ENCODE data around the gene TMEM190.

DNA sequence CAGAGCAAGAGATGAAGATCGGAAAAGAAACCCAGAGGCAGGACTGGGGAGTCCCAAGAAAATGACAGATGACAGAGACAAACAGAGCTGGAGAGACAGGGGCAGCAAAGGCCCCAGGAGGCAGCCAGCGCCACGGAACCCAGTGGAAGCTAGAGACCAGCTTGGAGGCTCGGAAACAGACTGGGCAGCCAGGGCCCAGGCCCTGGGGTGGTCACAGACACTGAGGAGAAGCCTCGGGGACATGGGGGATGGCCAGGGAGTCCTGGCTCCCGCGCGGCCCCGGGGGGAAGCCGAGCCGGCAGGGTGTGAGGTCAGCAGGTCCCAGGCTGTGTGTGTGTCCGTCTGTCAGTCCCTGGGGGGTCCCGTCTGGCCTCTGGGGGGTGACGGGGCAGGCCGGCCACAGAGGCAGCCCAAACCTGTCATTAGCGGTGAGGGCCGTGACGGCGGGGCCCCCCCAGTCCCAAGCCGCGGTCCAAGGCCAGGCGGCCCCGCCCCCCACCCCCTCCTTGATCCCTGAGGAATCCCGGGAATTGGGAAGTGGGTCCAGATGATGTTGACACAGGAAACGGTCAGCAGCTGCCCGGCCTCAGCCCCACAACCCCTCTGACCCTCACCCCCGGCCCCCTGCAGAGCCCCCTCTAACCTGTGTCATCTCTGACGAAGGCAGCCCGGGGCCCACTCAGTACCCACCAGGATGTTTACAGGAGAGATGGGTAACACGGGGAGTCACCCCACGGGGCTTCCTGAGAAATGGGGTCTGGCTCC lies 2.5 kb upstream of the TMEM190 start:
- TF ChIP-seq, protein P1, sequence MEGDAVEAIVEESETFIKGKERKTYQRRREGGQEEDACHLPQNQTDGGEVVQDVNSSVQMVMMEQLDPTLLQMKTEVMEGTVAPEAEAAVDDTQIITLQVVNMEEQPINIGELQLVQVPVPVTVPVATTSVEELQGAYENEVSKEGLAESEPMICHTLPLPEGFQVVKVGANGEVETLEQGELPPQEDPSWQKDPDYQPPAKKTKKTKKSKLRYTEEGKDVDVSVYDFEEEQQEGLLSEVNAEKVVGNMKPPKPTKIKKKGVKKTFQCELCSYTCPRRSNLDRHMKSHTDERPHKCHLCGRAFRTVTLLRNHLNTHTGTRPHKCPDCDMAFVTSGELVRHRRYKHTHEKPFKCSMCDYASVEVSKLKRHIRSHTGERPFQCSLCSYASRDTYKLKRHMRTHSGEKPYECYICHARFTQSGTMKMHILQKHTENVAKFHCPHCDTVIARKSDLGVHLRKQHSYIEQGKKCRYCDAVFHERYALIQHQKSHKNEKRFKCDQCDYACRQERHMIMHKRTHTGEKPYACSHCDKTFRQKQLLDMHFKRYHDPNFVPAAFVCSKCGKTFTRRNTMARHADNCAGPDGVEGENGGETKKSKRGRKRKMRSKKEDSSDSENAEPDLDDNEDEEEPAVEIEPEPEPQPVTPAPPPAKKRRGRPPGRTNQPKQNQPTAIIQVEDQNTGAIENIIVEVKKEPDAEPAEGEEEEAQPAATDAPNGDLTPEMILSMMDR (conservative IDR thresholded peaks at IDR 0.05): no peak
- TF ChIP-seq EZH2 (IDR thresholded peaks at IDR 0.05; ENCODE audit: low read depth): no peak

Data from PC-9 (cell line).